CD14-positive monocyte (primary cell): ENCODE results near the gene PEX26. TPM values are rescaled to one million over a fixed set of nuclear protein-coding genes. Genes with fewer than 3 reads are reported as not detected.

Source experiments
- DNase-seq, 3 donors: peaks; one replicate each; pipeline ENCODE4 v3.0.0-alpha.2; 2011 to 2022
- H2AFZ ChIP-seq: 2 replicates; pipeline ENCODE4 v1.6.0; 2012; ENCODE audit warnings: mild to moderate bottlenecking, low read depth, low read length, inconsistent platforms; ENCODE audit not compliant: insufficient read depth, poor library complexity, severe bottlenecking
- H3K27ac ChIP-seq, 2 donors: 1 replicate in 1 of 2; 2 replicates in 1 of 2; pipeline ENCODE4 v1.5.1; 2012 to 2013; ENCODE audit warnings: low read length in 2 of 2, control low read depth in 1 of 2, inconsistent platforms in 1 of 2, low read depth in 1 of 2, mild to moderate bottlenecking in 1 of 2
- H3K27me3 ChIP-seq, 2 donors: one replicate each; pipeline versions ENCODE4 v1.6.0 to v1.6.1; 2011 to 2013; ENCODE audit warnings: low read length in 2 of 2; ENCODE audit not compliant: control insufficient read depth in 2 of 2, insufficient read depth in 2 of 2
- H3K36me3 ChIP-seq, 2 donors: replicated peaks in 1 of 2; 1 replicate in 1 of 2; 2 replicates in 1 of 2; pipeline versions ENCODE4 v1.5.1 to v1.6.1; 2012 to 2013; ENCODE audit warnings: low read length in 2 of 2, control low read depth in 1 of 2, inconsistent platforms in 1 of 2, mild to moderate bottlenecking in 1 of 2; ENCODE audit not compliant: insufficient read depth in 2 of 2, control insufficient read depth in 1 of 2
- H3K4me1 ChIP-seq, 2 donors: 1 replicate in 1 of 2; 2 replicates in 1 of 2; pipeline versions ENCODE4 v1.5.1 to v1.6.1; 2012 to 2013; ENCODE audit warnings: low read length in 2 of 2, control low read depth in 1 of 2, inconsistent platforms in 1 of 2, mild to moderate bottlenecking in 1 of 2, moderate library complexity in 1 of 2; ENCODE audit not compliant: insufficient read depth in 2 of 2, control insufficient read depth in 1 of 2
- H3K4me2 ChIP-seq: replicated peaks from 2 replicates; pipeline ENCODE3; 2012; ENCODE audit warnings: low read length, moderate library complexity, mild to moderate bottlenecking; ENCODE audit not compliant: poor library complexity, severe bottlenecking; ENCODE audit errors: extremely low read depth
- H3K4me3 ChIP-seq, 3 experiments: fragments of 200-600 bp in 1 of 3; sonication (generic) in 1 of 3; replicated peaks in 1 of 3; 1 replicate in 2 of 3; 2 replicates in 1 of 3; pipeline ENCODE4 v1.5.1; 2011 to 2013; ENCODE audit warnings: low read length in 3 of 3, mild to moderate bottlenecking in 3 of 3, control low read depth in 2 of 3, low read depth in 2 of 3, inconsistent platforms in 1 of 3, moderate library complexity in 1 of 3
- H3K79me2 ChIP-seq: 2 replicates; pipeline ENCODE4 v1.6.0; 2012; ENCODE audit warnings: mild to moderate bottlenecking, control low read depth, inconsistent platforms, low read length, moderate library complexity; ENCODE audit not compliant: insufficient read depth
- H3K9ac ChIP-seq: 2 replicates; pipeline ENCODE4 v1.6.0; 2017; ENCODE audit warnings: low read length, mild to moderate bottlenecking; ENCODE audit not compliant: insufficient read depth, poor library complexity, severe bottlenecking
- H3K9me3 ChIP-seq, 2 donors: replicated peaks in 1 of 2; 1 replicate in 1 of 2; 2 replicates in 1 of 2; pipeline versions ENCODE4 v1.5.1 to v1.6.1; 2012 to 2013; ENCODE audit warnings: low read length in 2 of 2, control low read depth in 1 of 2; ENCODE audit not compliant: control insufficient read depth in 1 of 2, insufficient read depth in 1 of 2
- H4K20me1 ChIP-seq: 2 replicates; pipeline ENCODE4 v1.6.0; 2012; ENCODE audit warnings: mild to moderate bottlenecking, low read length, control low read depth, moderate library complexity; ENCODE audit not compliant: insufficient read depth
- H3K27ac Mint-ChIP-seq, 7 donors: one replicate each; pipeline ENCODE4 v1.8.0; 2020; ENCODE audit warnings: mild to moderate bottlenecking in 7 of 7, mixed read lengths in 7 of 7, moderate library complexity in 6 of 7, inconsistent platforms in 2 of 7
- H3K27me3 Mint-ChIP-seq, 3 donors: one replicate each; pipeline ENCODE4 v1.8.0; 2021 to 2022; ENCODE audit warnings: low read depth in 3 of 3, mild to moderate bottlenecking in 3 of 3, mixed read lengths in 3 of 3, moderate library complexity in 3 of 3, inconsistent platforms in 1 of 3
- H3K36me3 Mint-ChIP-seq, 2 donors: one replicate each; pipeline ENCODE4 v1.8.0; 2020; ENCODE audit warnings: mixed read lengths in 2 of 2, inconsistent platforms in 1 of 2, mild to moderate bottlenecking in 1 of 2
- H3K4me1 Mint-ChIP-seq: one replicate; pipeline ENCODE4 v1.8.0; 2020; ENCODE audit warnings: mild to moderate bottlenecking, mixed read lengths
- H3K4me3 Mint-ChIP-seq, 2 donors: one replicate each; pipeline ENCODE4 v1.8.0; 2020; ENCODE audit warnings: mild to moderate bottlenecking in 2 of 2, mixed read lengths in 2 of 2, moderate library complexity in 1 of 2
- H3K9me3 Mint-ChIP-seq, 7 donors: one replicate each; pipeline ENCODE4 v1.8.0; 2020 to 2022; ENCODE audit warnings: mixed read lengths in 7 of 7, mild to moderate bottlenecking in 6 of 7, moderate library complexity in 6 of 7, inconsistent platforms in 2 of 7
- WGBS: methylation state at CpG from one replicate; pipeline ENCODE4 v1.1.5; 2013; ENCODE audit warnings: missing lambda C conversion rate; ENCODE audit not compliant: insufficient coverage; 5-methylcytosine and 5-hydroxymethylcytosine counted together
- intact Hi-C, 2 donors: fragments of 100-400 bp; cut with micrococcal nuclease; formaldehyde crosslinking; loops; one replicate each; pipeline versions ENCODE4 v1.15.0 to v1.15.1; 2023
- polyA plus RNA-seq, 3 donors: library from polyadenylated mRNA; depleted of rRNA in 1 of 3; unstranded in 2 of 3; stranded (reverse) in 1 of 3; fragments of 300-500 nt in 2 of 3; fragments of >200 nt in 1 of 3; fragmentation: Illumina TruSeq in 2 of 3; gene quantifications; 1 replicate in 2 of 3; 2 replicates in 1 of 3; pipeline ENCODE4 v1.2.3, GENCODE V29; 2012 to 2021
- TF ChIP-seq, protein P1 (sequence below): fragments of 200-600 bp; IDR thresholded peaks from one replicate; pipeline ENCODE4 v1.8.0; 2022; ENCODE audit warnings: antibody characterized with exemption, mild to moderate bottlenecking

Gene PEX26
- polyA plus RNA-seq, 3 donors: 3.4 to 8.6 (median 3.7) TPM

DNA sequence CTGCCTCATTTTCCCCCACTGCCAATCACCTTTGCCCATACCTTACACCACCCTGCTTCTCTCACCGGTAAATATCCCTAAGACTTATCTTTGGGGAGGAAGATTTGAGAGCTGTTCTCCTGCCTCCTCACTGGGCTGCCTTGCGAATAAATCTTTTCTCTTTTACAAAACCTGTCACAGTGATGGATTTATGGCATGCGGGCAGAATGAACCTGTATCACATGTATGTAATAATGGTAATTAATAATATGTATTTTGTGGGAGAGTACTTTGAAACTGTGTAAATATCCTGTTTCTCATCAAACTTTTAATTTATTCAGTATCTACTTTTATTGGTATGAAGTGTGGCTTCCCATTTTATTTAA lies 68.6 kb downstream of the PEX26 start:
- Mint-ChIP-seq H3K27ac (peak overlapping the region in 2 of 7 donors; percentile 26 to 63), H3K4me3 (no peak overlapping the region), H3K27me3 (peaks cover 6 to 8% (median 6%) of the 10 kb centered on the region in 3 donors), H3K36me3 (peaks cover 0 to 2% of the 10 kb centered on the region in 2 donors), H3K4me1 (peaks cover 30% of the 10 kb centered on the region), H3K9me3 (peaks cover 0 to 3% (median under 1%) of the 10 kb centered on the region in 7 donors)
- DNase-seq: no peak
- H3K9ac ChIP-seq: no peak overlapping the region
- H3K27me3 ChIP-seq: no peaks in the 10 kb centered on the region
- TF ChIP-seq, protein P1, sequence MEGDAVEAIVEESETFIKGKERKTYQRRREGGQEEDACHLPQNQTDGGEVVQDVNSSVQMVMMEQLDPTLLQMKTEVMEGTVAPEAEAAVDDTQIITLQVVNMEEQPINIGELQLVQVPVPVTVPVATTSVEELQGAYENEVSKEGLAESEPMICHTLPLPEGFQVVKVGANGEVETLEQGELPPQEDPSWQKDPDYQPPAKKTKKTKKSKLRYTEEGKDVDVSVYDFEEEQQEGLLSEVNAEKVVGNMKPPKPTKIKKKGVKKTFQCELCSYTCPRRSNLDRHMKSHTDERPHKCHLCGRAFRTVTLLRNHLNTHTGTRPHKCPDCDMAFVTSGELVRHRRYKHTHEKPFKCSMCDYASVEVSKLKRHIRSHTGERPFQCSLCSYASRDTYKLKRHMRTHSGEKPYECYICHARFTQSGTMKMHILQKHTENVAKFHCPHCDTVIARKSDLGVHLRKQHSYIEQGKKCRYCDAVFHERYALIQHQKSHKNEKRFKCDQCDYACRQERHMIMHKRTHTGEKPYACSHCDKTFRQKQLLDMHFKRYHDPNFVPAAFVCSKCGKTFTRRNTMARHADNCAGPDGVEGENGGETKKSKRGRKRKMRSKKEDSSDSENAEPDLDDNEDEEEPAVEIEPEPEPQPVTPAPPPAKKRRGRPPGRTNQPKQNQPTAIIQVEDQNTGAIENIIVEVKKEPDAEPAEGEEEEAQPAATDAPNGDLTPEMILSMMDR: no peak
- H3K4me2 ChIP-seq: no peak overlapping the region
- peaks cover under 1 to 3% of the 10 kb centered on the region in 2 donors for H3K9me3 ChIP-seq
- peaks cover 16 to 36% of the 10 kb centered on the region in 2 donors for H3K4me1 ChIP-seq
- H3K79me2 ChIP-seq: no peaks in the 10 kb centered on the region
- no peak overlapping the region for H3K27ac ChIP-seq
- no CpG with 5 or more reads among the region's 3 CpGs for WGBS
- H2AFZ ChIP-seq: no peak overlapping the region
- H3K4me3 ChIP-seq: no peak overlapping the region
- intact Hi-C loops: no loop called here
- H3K36me3 ChIP-seq: no peaks in the 10 kb centered on the region
- H4K20me1 ChIP-seq: no peaks in the 10 kb centered on the region

DNA sequence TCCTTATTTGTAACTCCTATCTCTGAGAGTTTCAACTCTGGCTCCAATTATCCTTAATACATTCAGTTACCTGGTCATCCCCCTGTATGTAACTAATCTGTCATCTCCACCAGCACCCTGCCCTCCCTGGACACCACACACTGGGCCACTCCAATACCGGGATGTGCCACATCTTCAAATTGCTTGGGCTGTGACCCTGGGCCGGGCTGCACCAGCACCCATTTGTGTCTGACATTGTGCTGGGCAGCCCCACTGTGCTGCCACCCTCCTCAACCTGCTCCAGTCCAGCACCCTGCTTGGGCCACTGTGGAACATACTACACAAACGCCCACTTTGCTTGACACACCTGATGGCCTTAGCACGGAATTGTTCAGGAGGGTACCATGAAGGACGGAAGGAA lies 70.0 kb downstream of the PEX26 start:
- TF ChIP-seq, protein P1: no peak

More for the DNA sequence above, 70.0 kb downstream of the PEX26 start:
- Histone ChIP-seq H3K36me3 (no peaks in the 10 kb centered on the region), H3K79me2 (no peaks in the 10 kb centered on the region), H3K4me3 (no peak overlapping the region), H2AFZ (no peak overlapping the region), H4K20me1 (no peaks in the 10 kb centered on the region), H3K9me3 (no peaks in the 10 kb centered on the region), H3K9ac (no peak overlapping the region), H3K27me3 (no peaks in the 10 kb centered on the region), H3K4me2 (peak overlapping the region; percentile 12), H3K27ac (no peak overlapping the region), H3K4me1 (peaks cover 16 to 36% of the 10 kb centered on the region in 2 donors)
- no peak overlapping the region for H3K27ac Mint-ChIP-seq
- H3K9me3 Mint-ChIP-seq: peaks cover 0 to 2% (median 0%) of the 10 kb centered on the region in 7 donors
- peaks cover 3 to 10% (median 8%) of the 10 kb centered on the region in 3 donors for H3K27me3 Mint-ChIP-seq
- intact Hi-C loops: no loop called here
- no peak for DNase-seq
- H3K4me3 Mint-ChIP-seq: peak overlapping the region in 1 of 2 donors; percentile 91
- peaks cover 30% of the 10 kb centered on the region for H3K4me1 Mint-ChIP-seq
- no peaks in the 10 kb centered on the region for H3K36me3 Mint-ChIP-seq
- 97% methylated on average over 4 of the region's 5 CpGs for WGBS
